NCI-H2196 treated with DMSO at 0.1 percent for 48 hours (cell line): ENCODE data around the gene PTPRE.

ENCODE experiments used
- DNase-seq: peaks from one replicate; lab custom pipeline; 2025; ENCODE audit not compliant: unreplicated experiment; lab: John Stamatoyannopoulos, UW

The PTPRE gene

GRCh38 chr10:127949831-127950230 lies 42.9 kb downstream of the PTPRE start:
- DNase-seq: no peak

- DNase-seq: no peak
Observed at GRCh38 chr10:127951861-127952574, 45.1 kb downstream of the PTPRE start.

- no peak for DNase-seq
Observed at GRCh38 chr10:127952575-127952869, 45.6 kb downstream of the PTPRE start.

GRCh38 chr10:127952918-127953317 lies 46.0 kb downstream of the PTPRE start:
- DNase-seq: no peak

DNA sequence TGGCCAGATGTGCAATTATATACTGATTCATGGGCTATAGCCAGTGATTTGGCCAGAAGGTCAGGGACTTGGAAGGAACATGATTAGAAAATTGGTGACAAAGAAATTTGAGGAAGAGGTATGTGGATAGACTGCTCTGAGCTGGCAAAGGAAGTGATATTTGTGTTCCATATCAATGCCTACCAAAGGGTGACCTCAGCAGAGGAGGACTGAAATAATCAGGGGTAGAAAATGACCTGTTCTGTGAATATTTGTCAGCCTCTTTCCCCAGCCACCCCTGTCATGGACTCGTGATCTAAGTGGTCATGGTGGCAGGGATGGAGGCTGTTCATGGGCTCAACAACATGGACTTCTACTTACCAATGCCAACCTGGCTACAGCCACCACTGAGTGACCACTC lies 47.0 kb downstream of the PTPRE start:
- no peak for DNase-seq

DNA sequence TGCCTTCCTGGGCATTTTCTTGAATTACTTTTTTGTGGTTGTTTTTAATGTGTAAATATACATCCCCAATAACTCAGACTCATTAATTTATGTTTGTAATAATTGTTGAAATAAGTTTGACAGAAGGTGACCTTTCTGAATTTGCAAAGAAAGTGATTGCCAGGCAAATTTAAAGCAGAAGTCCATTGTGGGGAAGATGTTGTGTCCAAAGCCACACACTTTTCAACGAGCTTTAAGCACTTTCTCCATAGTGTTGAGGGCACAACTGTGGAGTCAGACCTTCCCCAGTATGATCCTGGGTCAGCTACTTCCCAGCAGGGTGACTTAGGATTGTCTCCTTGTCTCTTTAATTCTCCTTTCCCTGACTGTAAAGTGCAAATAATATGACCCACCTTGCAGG lies 52.5 kb downstream of the PTPRE start:
- no peak for DNase-seq

- DNase-seq: no peak
Observed at GRCh38 chr10:127961071-127961470, 54.2 kb downstream of the PTPRE start.

DNA sequence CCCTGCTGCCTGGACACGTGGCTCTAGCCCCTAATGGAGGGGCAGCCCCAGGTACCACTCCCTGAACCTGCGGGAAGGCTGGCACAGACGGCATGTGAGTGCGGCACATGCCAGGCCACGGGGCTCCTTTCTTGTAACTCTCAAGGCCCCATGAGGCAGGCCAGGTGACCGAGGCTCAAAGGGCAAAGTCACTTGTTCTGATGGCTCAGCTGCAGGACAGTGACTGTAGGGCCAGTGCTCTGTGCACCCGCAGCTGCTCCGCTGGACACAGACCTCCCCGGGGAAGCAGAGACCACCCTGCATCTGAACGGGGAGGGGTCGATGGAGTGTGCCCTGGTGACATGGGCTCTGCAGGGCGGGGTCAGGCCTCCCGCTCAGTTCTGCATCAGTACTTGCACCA lies 55.3 kb downstream of the PTPRE start:
- DNase-seq: no peak

DNA sequence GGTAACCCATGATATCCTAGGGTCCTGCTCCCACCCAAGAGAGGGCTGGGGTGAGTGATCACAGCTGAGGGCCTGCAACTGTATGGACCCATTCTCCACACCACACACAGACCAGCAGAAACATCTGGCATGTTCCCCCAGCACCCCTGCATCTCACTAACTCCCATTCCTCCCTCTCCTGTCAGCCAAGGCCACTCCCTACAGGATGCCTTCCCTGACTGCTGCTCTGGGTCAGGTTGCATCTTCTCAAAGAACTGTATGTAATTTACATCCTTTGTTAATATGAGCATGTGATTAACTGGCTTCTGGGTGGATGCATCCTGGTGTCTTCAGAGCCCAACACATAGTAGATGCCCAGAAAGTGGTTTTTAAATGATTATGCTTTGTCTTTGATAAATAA lies 56.2 kb downstream of the PTPRE start:
- DNase-seq: no peak

DNA sequence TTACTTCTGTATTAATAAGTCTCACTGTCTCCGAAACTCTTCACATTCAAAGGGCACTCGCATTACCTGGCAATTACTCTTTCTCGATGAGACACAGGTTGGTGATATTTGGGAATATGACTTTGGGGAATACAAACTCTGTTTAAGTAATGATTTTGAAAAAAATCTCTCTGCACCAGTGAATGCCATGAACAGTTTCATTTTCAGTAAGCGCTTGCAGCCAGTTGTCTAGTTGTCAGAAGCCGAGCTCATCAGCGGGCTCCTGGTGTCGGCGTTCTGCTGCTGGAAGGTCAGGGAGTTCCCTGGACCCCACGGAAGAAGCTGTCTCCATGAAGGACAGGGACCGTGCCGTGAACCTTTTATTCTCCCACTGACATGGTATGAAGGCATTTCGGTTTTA lies 57.7 kb downstream of the PTPRE start:
- DNase-seq: no peak

GRCh38 chr10:127966875-127967274 lies 60.0 kb downstream of the PTPRE start:
- no peak for DNase-seq

- no peak for DNase-seq
Observed at GRCh38 chr10:127968027-127968441, 61.1 kb downstream of the PTPRE start.

GRCh38 chr10:127968659-127969058 lies 61.8 kb downstream of the PTPRE start:
- DNase-seq: no peak

GRCh38 chr10:127971101-127971946 lies 64.4 kb downstream of the PTPRE start:
- no peak for DNase-seq

DNA sequence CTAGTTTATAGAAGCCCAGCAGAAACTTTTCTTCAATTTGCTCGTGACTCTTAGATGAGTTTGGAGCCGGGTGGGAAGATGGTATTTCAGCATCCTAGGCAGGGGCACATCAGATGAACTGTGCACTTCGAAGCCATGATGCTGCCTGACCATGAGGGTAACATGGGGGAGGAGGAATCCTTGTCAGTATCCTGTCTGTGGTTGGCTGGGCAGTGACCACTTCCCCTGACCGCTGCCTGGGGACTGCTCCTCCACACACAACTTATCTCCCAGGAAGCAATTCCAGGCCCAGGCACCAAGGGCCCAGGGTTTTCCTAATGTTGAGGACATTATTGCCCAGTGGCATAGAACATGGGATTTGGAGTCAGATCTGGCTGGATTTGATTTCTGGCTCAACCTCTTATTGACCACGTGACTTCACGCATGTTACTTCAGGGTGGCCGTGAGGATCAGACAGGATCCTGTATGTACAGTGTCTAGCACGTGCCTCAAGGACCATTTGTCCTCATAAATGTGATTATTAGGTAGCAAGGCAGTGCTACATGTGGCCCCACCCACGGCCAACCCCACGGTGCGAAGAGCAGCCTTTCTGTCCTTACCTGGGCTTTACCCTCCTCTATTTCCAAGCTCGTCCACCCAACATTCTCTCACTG lies 65.2 kb downstream of the PTPRE start:
- no peak for DNase-seq

- no peak for DNase-seq
Observed at GRCh38 chr10:127972751-127973357, 66.0 kb downstream of the PTPRE start.

DNA sequence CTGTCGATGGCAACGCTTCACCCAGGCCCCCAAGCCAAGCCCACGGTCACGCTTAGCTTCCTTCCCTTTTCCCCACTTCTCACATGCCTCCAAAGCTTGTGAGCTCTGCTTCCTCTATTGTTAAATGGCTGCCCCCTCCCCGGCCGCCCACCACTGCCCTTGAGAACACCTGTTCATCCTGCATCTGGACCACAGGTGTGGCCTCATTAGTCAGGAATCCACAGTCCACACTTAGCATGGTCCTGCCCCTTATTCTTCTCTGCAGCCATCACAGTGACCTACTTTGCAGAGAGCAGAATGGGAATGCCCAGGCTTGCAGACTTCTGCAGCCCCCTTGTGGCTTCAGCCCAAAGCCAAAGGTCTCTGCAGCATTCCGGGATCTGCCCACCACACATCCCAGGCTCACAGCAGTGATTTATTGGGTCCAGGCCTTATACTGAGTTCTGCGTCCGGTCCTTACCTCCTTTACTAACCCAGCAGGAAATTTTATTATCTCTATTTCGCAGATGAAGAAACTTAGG lies 66.9 kb downstream of the PTPRE start:
- no peak for DNase-seq

GRCh38 chr10:127974911-127975310 lies 68.0 kb downstream of the PTPRE start:
- no peak for DNase-seq

DNA sequence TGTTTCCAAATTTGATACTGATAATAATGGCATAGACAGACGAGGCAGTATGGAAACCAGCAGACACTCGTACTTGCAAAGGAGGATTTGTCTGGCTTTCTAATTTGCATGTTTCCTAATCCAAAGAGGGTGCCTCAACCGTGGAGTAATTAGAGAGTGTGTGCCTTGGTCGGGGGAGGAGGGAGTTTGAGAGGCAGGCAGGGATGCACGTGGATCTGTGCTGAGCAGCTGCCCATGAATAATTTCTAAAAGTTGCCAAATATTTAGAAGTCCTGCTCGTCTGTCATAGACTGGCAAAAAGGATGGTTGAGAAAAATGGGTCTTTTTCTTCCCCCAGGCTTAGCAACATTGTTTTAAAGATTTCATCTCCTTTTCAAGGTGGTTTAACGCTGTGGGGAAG lies 69.4 kb downstream of the PTPRE start:
- no peak for DNase-seq

GRCh38 chr10:127976701-127977356 lies 69.9 kb downstream of the PTPRE start:
- DNase-seq: no peak
